GM23338 (cell line): ENCODE data around the gene ANKS1B. TPM values are rescaled to one million over a fixed set of nuclear protein-coding genes. Genes with fewer than 3 reads are reported as not detected.

ENCODE experiments used
- ATAC-seq: fragments of 200-7000 bp; cut with Tn5 transposase; 3 replicates; pipeline ENCODE4 v1.9.1; 2020
- DNase-seq: peaks from one replicate; pipeline ENCODE4 v3.0.0-alpha.2; 2015; ENCODE audit warnings: low spot score
- H2AFZ ChIP-seq: fragments of 200-600 bp; sonication (generic); 2 replicates; pipeline ENCODE4 v1.8.0; 2016; ENCODE audit warnings: antibody characterized with exemption, mild to moderate bottlenecking, moderate library complexity
- H3F3A ChIP-seq: fragments of 200-600 bp; sonication (generic); replicated peaks from 2 replicates; pipeline ENCODE4 v1.8.0; 2017; ENCODE audit warnings: antibody characterized with exemption, mixed run types, low read depth
- H3K27ac ChIP-seq: fragments of 200-600 bp; sonication (generic); 2 replicates; pipeline ENCODE4 v1.6.1; 2016; ENCODE audit warnings: low read depth
- H3K27me3 ChIP-seq: fragments of 200-600 bp; sonication (generic); 2 replicates; pipeline ENCODE4 v1.8.0; 2016; ENCODE audit warnings: mild to moderate bottlenecking, mixed run types, moderate library complexity; ENCODE audit not compliant: insufficient read depth
- H3K36me3 ChIP-seq: fragments of 200-600 bp; sonication (generic); 2 replicates; pipeline ENCODE4 v1.8.0; 2016; ENCODE audit warnings: mild to moderate bottlenecking; ENCODE audit not compliant: insufficient read depth
- H3K4me1 ChIP-seq: fragments of 200-600 bp; sonication (generic); 2 replicates; pipeline ENCODE4 v1.8.0; 2016; ENCODE audit warnings: mild to moderate bottlenecking, moderate library complexity; ENCODE audit not compliant: insufficient read depth
- H3K4me2 ChIP-seq: fragments of 200-600 bp; sonication (generic); 2 replicates; pipeline ENCODE4 v1.7.1; 2017; ENCODE audit warnings: mixed run types
- H3K4me3 ChIP-seq: fragments of 200-600 bp; sonication (generic); 2 replicates; pipeline ENCODE4 v1.6.1; 2016; ENCODE audit warnings: mixed run types
- H3K79me2 ChIP-seq: fragments of 200-600 bp; sonication (generic); replicated peaks from 2 replicates; pipeline ENCODE4 v1.8.0; 2017; ENCODE audit warnings: mild to moderate bottlenecking; ENCODE audit not compliant: insufficient read depth
- H3K9me2 ChIP-seq: fragments of 200-600 bp; sonication (generic); 2 replicates; pipeline ENCODE4 v1.8.0; 2017; ENCODE audit not compliant: insufficient read depth
- H4K20me1 ChIP-seq: fragments of 200-600 bp; sonication (generic); replicated peaks from 2 replicates; pipeline ENCODE4 v1.8.0; 2017; ENCODE audit warnings: mild to moderate bottlenecking; ENCODE audit not compliant: insufficient read depth
- H3K27ac Mint-ChIP-seq: 2 replicates; pipeline ENCODE4 v1.8.0; 2020; ENCODE audit warnings: inconsistent platforms, mild to moderate bottlenecking, moderate library complexity, mixed read lengths
- H3K27me3 Mint-ChIP-seq: 3 replicates; pipeline ENCODE4 v1.8.0; 2022; ENCODE audit warnings: low read depth, mild to moderate bottlenecking, moderate library complexity, mixed read lengths, inconsistent platforms; ENCODE audit not compliant: insufficient read depth, poor library complexity
- H3K36me3 Mint-ChIP-seq: 3 replicates; pipeline ENCODE4 v1.8.0; 2021; ENCODE audit warnings: low read depth, mild to moderate bottlenecking, inconsistent platforms, moderate library complexity, mixed read lengths
- H3K4me1 Mint-ChIP-seq: 3 replicates; pipeline ENCODE4 v1.8.0; 2020; ENCODE audit warnings: mild to moderate bottlenecking, inconsistent platforms, mixed read lengths
- H3K4me3 Mint-ChIP-seq: 3 replicates; pipeline ENCODE4 v1.8.0; 2021; ENCODE audit warnings: moderate library complexity, mild to moderate bottlenecking, inconsistent platforms, mixed read lengths
- H3K9me3 Mint-ChIP-seq: 3 replicates; pipeline ENCODE4 v1.8.0; 2020; ENCODE audit warnings: moderate library complexity, mild to moderate bottlenecking, inconsistent platforms, mixed read lengths
- CREB1 ChIP-seq: fragments of 250-450 bp; sonication (Bioruptor Pico); IDR thresholded peaks from 2 replicates; pipeline ENCODE4 v1.5.0; 2020; ENCODE audit warnings: low read depth, mild to moderate bottlenecking, moderate library complexity
- CTCF ChIP-seq, 2 experiments: fragments of 200-600 bp in 1 of 2; sonication (generic) in 1 of 2; conservative IDR thresholded peaks; 2 replicates each; pipeline versions ENCODE4 v1.5.1 to v1.6.1; 2016 to 2017; ENCODE audit warnings: antibody characterized with exemption in 2 of 2, low read depth in 2 of 2, mild to moderate bottlenecking in 2 of 2, moderate library complexity in 1 of 2
- ETS1 ChIP-seq: IDR thresholded peaks from 2 replicates; pipeline ENCODE4 v1.6.1; 2016; ENCODE audit warnings: antibody characterized with exemption
- EZH2 ChIP-seq: fragments of 200-600 bp; sonication (generic); IDR thresholded peaks from one replicate; pipeline ENCODE4 v1.8.0; 2017; ENCODE audit warnings: antibody characterized with exemption, mild to moderate bottlenecking, low read depth; ENCODE audit not compliant: unreplicated experiment
- EZH2phosphoT487 ChIP-seq: fragments of 200-600 bp; sonication (generic); IDR thresholded peaks from one replicate; pipeline ENCODE4 v1.8.1; 2018; ENCODE audit warnings: antibody characterized with exemption; ENCODE audit not compliant: unreplicated experiment
- JUNB ChIP-seq: IDR thresholded peaks from one replicate; pipeline ENCODE4 v1.6.1; 2016; ENCODE audit warnings: antibody characterized with exemption; ENCODE audit not compliant: unreplicated experiment
- NANOG ChIP-seq: IDR thresholded peaks from 2 replicates; pipeline ENCODE4 v1.6.1; 2016; ENCODE audit warnings: antibody characterized with exemption, borderline replicate concordance
- POLR2AphosphoS5 ChIP-seq: IDR thresholded peaks from 2 replicates; pipeline ENCODE4 v1.6.1; 2016; ENCODE audit warnings: antibody characterized with exemption, low read depth
- REST ChIP-seq: IDR thresholded peaks from one replicate; pipeline ENCODE4 v1.6.1; 2018; ENCODE audit warnings: antibody characterized with exemption; ENCODE audit not compliant: unreplicated experiment
- STAT1 ChIP-seq: IDR thresholded peaks from one replicate; pipeline ENCODE4 v1.6.1; 2016; ENCODE audit warnings: antibody characterized with exemption; ENCODE audit not compliant: unreplicated experiment
- ZNF331 ChIP-seq: fragments of 250-450 bp; sonication (Bioruptor Pico); IDR thresholded peaks from 2 replicates; pipeline ENCODE4 v1.5.0; 2020; ENCODE audit warnings: low read depth, mild to moderate bottlenecking, moderate library complexity
- polyA plus RNA-seq: library from polyadenylated mRNA; unstranded; fragments of >200 nt; fragmentation: Nextera tagmentation; extraction: Ambion mirVana; gene quantifications from 2 replicates; pipeline ENCODE4 v1.2.1, GENCODE V29; 2016
- total RNA-seq: library from RNA; depleted of rRNA; stranded (reverse); fragments of >200 nt; shearing (Covaris generic); gene quantifications from 2 replicates; pipeline ENCODE4 v1.2.3, GENCODE V29; 2014

Gene ANKS1B
- total and polyA plus RNA-seq, 2 experiments from 2014 or later, result 4.3 to 5.8 TPM

DNA sequence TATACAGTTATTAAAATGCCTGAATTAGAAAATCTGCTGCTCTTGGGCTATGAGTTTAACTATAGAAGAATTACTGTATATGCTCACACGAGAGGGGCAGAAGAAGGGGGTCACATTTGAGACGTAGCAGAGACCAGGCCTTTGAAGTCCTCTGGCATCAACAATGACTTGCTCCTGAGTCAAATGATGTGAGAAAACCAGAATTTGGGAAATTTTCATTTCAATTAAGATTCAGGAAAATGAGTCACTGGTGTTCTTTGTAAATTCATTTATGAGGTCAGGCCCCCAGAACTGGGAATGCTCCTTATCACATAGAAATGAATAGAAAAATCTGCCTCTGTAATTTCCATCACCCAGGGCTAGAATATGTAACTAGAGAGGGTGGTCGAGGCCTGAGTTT is 1246.7 kb downstream of the ANKS1B start:
- no peak overlapping the region for H3K27ac ChIP-seq
- H3K36me3 Mint-ChIP-seq, result no peaks in the 10 kb centered on the region

DNA sequence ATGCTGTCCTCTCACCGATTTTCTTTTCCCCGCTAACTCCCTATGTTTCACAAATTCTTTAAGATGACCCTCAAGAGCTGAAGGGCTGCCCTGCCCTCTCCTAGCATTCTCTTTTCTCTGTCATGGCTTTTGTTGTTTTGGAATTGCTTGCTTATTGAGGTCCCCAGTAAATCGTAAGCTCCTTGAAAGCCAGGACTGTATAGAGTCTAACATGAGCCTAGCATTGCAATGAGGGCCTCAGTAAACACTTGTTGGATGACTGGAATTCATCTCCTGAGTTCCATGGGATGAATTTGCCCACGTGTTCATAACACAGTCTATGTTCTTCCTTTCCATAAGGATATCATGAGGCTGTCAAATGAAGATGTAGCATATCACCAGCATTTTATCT is 1247.4 kb downstream of the ANKS1B start:
- TF ChIP-seq CREB1 (no peak), ETS1 (no peak), NANOG (no peak), EZH2phosphoT487 (no peak), EZH2 (no peak), JUNB (no peak), STAT1 (no peak), POLR2AphosphoS5 (no peak)
- no peaks in the 10 kb centered on the region for H3F3A ChIP-seq
- no peak overlapping the region for H3K4me3 ChIP-seq
- no peak overlapping the region for H3K4me2 ChIP-seq
- H4K20me1 ChIP-seq, result no peaks in the 10 kb centered on the region
- no peaks in the 10 kb centered on the region for H3K36me3 ChIP-seq
- Mint-ChIP-seq H3K9me3 (no peaks in the 10 kb centered on the region), H3K36me3 (no peaks in the 10 kb centered on the region), H3K27me3 (peaks cover 7% of the 10 kb centered on the region), H3K4me3 (no peak overlapping the region), H3K27ac (no peak overlapping the region), H3K4me1 (peaks cover 15% of the 10 kb centered on the region)
- H3K9me2 ChIP-seq, result no peaks in the 10 kb centered on the region
- H3K27me3 ChIP-seq, result no peaks in the 10 kb centered on the region
- DNase-seq, result no peak
- no peak for ATAC-seq
- H3K27ac ChIP-seq, result no peak overlapping the region
- no peak overlapping the region for H2AFZ ChIP-seq
- no peaks in the 10 kb centered on the region for H3K79me2 ChIP-seq
- peaks cover 11% of the 10 kb centered on the region for H3K4me1 ChIP-seq

More for the DNA sequence above, 1246.7 kb downstream of the ANKS1B start:
- Mint-ChIP-seq H3K4me1 (peaks cover 18% of the 10 kb centered on the region), H3K27ac (no peak overlapping the region), H3K9me3 (no peaks in the 10 kb centered on the region), H3K4me3 (no peak overlapping the region), H3K27me3 (peaks cover 7% of the 10 kb centered on the region)
- Histone ChIP-seq H3K27me3 (no peaks in the 10 kb centered on the region), H4K20me1 (no peaks in the 10 kb centered on the region), H2AFZ (no peak overlapping the region), H3F3A (no peaks in the 10 kb centered on the region), H3K4me2 (no peak overlapping the region), H3K9me2 (no peaks in the 10 kb centered on the region), H3K4me1 (peaks cover 14% of the 10 kb centered on the region), H3K36me3 (no peaks in the 10 kb centered on the region), H3K4me3 (no peak overlapping the region), H3K79me2 (no peaks in the 10 kb centered on the region)
- TF ChIP-seq JUNB, result no peak
- DNase-seq (no peak), ATAC-seq (no peak)

GRCh38 chr12:98736352-98737321 is 1248.1 kb downstream of the ANKS1B start:
- H3K4me1 Mint-ChIP-seq, result peaks cover 8% of the 10 kb centered on the region
- DNase-seq, result no peak
- no peak for TF ChIP-seq REST
- no peak for TF ChIP-seq CTCF (conservative IDR thresholded peaks at IDR 0.05; ENCODE audit: low read depth in 2 of 2)
- no peak for TF ChIP-seq POLR2AphosphoS5
- TF ChIP-seq ZNF331, result no peak

More at GRCh38 chr12:98736352-98737321, 1248.1 kb downstream of the ANKS1B start:
- ATAC-seq, result no peak
- Histone ChIP-seq H3K27ac (no peak overlapping the region), H3K4me1 (peaks cover 4% of the 10 kb centered on the region), H3K4me2 (no peak overlapping the region), H3K79me2 (no peaks in the 10 kb centered on the region), H3K9me2 (no peaks in the 10 kb centered on the region), H3K27me3 (no peaks in the 10 kb centered on the region), H4K20me1 (no peaks in the 10 kb centered on the region), H2AFZ (no peak overlapping the region), H3F3A (no peaks in the 10 kb centered on the region), H3K36me3 (no peaks in the 10 kb centered on the region), H3K4me3 (no peak overlapping the region)
- Mint-ChIP-seq H3K27ac (no peak overlapping the region), H3K27me3 (peaks cover 7% of the 10 kb centered on the region), H3K36me3 (no peaks in the 10 kb centered on the region), H3K4me3 (no peak overlapping the region), H3K9me3 (no peaks in the 10 kb centered on the region)
